ENCODE results near the gene LYSMD3. TPM values are rescaled to one million over a fixed set of nuclear protein-coding genes. Genes with fewer than 3 reads are reported as not detected.

Gene LYSMD3
- total RNA-seq, 1 donor from 2014 or later = 13.5 TPM

GRCh38 chr5:90474235-90475107 is 54.9 kb downstream of the LYSMD3 start, which contains the start of the genes MBLAC2 and POLR3G:
Gene MBLAC2, minus strand, starts transcription at chr5:90474771. Its CDS starts 479 bp downstream, at chr5:90474292.
Gene POLR3G, plus strand, starts transcription at chr5:90474864. Its CDS starts 10,704 bp downstream, at chr5:90485568.
- peaks cover 23% of the 10 kb centered on the region for H3K36me3 Mint-ChIP-seq (ENCODE audit: low read depth)
- peak within 1 kb of the TSS; percentile 90 for H3K4me3 Mint-ChIP-seq (ENCODE audit: low read depth)
- peak; percentile 88 for DNase-seq (ENCODE audit: low spot score)
- peaks cover 35% of the 10 kb centered on the region for H3K4me1 Mint-ChIP-seq (ENCODE audit: low read depth)
- H3K27me3 Mint-ChIP-seq (ENCODE audit: low read depth) = no peaks in the 10 kb centered on the region
- peak within 1 kb of the TSS; percentile 87 for H3K27ac Mint-ChIP-seq
- intact Hi-C loops (cut with micrococcal nuclease) = loop anchor here (1.0 to 2.0 kb wide), 3 partner anchors 36 to 65 kb away; partner anchors contain the start of genes CETN3 and LYSMD3
- no peaks in the 10 kb centered on the region for H3K9me3 Mint-ChIP-seq

DNA sequence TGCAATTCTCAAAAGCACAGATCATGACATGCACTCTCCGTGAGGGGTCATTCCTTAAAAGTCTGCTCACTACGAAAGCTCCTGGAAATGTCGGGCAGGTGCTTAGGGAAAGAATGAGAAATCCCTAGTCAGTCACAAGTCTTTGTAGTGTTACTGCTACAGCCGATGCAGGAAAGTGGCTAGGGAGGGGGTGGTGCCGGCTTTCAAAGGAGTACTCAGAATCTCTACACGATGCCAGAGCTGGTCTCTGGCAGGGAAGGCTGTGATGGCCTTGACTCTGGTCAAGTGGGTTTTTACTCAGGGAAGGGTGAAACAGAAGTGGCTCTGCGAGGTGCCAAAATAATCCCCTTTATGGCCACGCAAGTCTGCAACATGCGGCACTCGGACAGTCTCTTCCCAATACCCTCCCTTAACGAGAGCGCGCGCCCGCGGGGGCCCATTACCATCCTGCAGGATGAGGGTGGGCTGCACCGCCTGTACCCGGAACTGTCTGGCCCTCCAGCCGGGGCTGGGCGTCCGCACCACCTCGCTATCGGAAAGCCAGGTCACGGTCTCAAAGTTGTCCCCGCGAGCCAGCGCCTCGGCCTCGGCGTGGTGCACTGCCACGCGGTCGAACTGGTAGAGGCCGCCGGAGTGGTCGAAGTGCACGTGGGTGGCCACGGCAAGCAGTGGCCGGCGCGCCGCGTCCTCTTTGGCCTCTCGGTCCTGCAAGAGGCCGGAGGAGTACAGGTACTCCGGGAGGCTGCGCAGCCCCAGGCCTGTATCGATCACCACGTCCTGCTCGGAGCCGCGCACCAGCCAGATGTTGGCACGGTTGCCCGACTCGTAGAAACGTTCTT is 55.8 kb downstream of the LYSMD3 start:
- Mint-ChIP-seq H3K9me3 (no peaks in the 10 kb centered on the region), H3K27ac (peak overlapping the region; percentile 87), H3K27me3 (ENCODE audit: low read depth) (no peaks in the 10 kb centered on the region), H3K4me1 (ENCODE audit: low read depth) (peaks cover 35% of the 10 kb centered on the region), H3K36me3 (ENCODE audit: low read depth) (peaks cover 31% of the 10 kb centered on the region), H3K4me3 (ENCODE audit: low read depth) (peak overlapping the region; percentile 90)
- DNase-seq (ENCODE audit: low spot score) = peak; percentile 13
- intact Hi-C loops (cut with micrococcal nuclease) = loop anchor here (1.0 to 2.0 kb wide), 3 partner anchors 35 to 64 kb away; partner anchors contain the start of genes CETN3 and LYSMD3

GRCh38 chr5:90472783-90473395 is 56.5 kb downstream of the LYSMD3 start:
- H3K36me3 Mint-ChIP-seq (ENCODE audit: low read depth) = peaks cover 37% of the 10 kb centered on the region
- peak overlapping the region; percentile 87 for H3K27ac Mint-ChIP-seq
- peak overlapping the region; percentile 90 for H3K4me3 Mint-ChIP-seq (ENCODE audit: low read depth)
- H3K4me1 Mint-ChIP-seq (ENCODE audit: low read depth) = peaks cover 35% of the 10 kb centered on the region
- no peak for DNase-seq (ENCODE audit: low spot score)
- intact Hi-C loops (cut with micrococcal nuclease) = no loop called here
- no peaks in the 10 kb centered on the region for H3K27me3 Mint-ChIP-seq (ENCODE audit: low read depth)
- peaks cover 6% of the 10 kb centered on the region for H3K9me3 Mint-ChIP-seq

Other genes starting within 250 kb of the LYSMD3 start
- 44.4 and 49.2 TPM in 2 replicates for gene CETN3, start 119.8 kb downstream of the LYSMD3 start, total RNA-seq
- gene MBLAC2, start 54.8 kb downstream of the LYSMD3 start, total RNA-seq = 6.1 and 6.4 TPM in 2 replicates
- gene POLR3G, start 54.7 kb downstream of the LYSMD3 start, total RNA-seq = 17.1 and 18.6 TPM in 2 replicates
- 12.4 TPM in 2 replicates for gene ADGRV1, start 29.2 kb upstream of the LYSMD3 start, total RNA-seq